ENCODE measurements around the gene VTCN1. TPM values are rescaled to one million over a fixed set of nuclear protein-coding genes. Genes with fewer than 3 reads are reported as not detected.

VTCN1 gene
- total and polyA plus RNA-seq, 2 of the 13 experiments (the other 11 are each of a cell fraction or from before 2014, with no cell fraction given) = not detected

DNA sequence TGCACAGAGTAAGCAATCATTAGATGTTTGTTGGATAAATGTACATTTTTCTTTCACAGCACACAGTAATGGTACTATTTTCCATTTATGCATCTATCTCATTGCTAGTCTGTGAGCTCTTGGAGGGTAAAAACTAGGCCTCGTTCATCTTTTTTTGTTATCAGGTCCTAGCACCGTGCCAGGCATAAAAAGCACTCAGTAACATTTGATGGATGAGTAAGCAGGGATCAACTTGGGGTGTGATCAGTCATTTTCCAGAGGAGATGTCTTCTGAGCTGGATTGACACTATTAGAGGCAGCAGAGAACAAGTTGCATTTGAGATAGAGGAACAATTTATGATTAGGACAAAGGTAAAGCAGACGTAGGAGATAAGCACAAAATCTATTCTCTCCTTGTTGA, 4.3 kb upstream of the VTCN1 start:
- DNase-seq (ENCODE audit: low spot score) = no peak
- H3K27me3 ChIP-seq (ENCODE audit: control insufficient read depth in 1 of 2, insufficient read depth in 2 of 2, low read length in 2 of 2) = 0 out of 5 replicates have a peak, but pooled peaks cover 0 to 3% of the 10 kb centered on the region in 2 experiments
- no peak for TF ChIP-seq TOPORS (CRISPR knock-in tag; IDR thresholded peaks at IDR 0.05)
- TF ChIP-seq ZNF660 (CRISPR knock-in tag; IDR thresholded peaks at IDR 0.05; ENCODE audit: borderline replicate concordance, low read depth) = no peak
- TF ChIP-seq ZNF790 (CRISPR knock-in tag; IDR thresholded peaks at IDR 0.05; ENCODE audit: borderline replicate concordance) = no peak
- TF ChIP-seq REXO4 (CRISPR knock-in tag; IDR thresholded peaks at IDR 0.05; ENCODE audit: borderline replicate concordance) = no peak
- TF ChIP-seq TARDBP (CRISPR knock-in tag; IDR thresholded peaks at IDR 0.05) = no peak
- TF ChIP-seq KLF15 (CRISPR knock-in tag; IDR thresholded peaks at IDR 0.05; ENCODE audit: borderline replicate concordance) = no peak
- TF ChIP-seq ZFY (CRISPR knock-in tag; IDR thresholded peaks at IDR 0.05) = no peak
- no peak for TF ChIP-seq SMARCC2 (IDR thresholded peaks at IDR 0.05)
- TF ChIP-seq, protein P1, sequence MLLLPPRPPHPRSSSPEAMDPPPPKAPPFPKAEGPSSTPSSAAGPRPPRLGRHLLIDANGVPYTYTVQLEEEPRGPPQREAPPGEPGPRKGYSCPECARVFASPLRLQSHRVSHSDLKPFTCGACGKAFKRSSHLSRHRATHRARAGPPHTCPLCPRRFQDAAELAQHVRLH (CRISPR knock-in tag; IDR thresholded peaks at IDR 0.05; ENCODE audit: borderline replicate concordance, low read depth) = no peak
- TF ChIP-seq ZFP1 (CRISPR knock-in tag; IDR thresholded peaks at IDR 0.05) = no peak
- TF ChIP-seq, protein P2, sequence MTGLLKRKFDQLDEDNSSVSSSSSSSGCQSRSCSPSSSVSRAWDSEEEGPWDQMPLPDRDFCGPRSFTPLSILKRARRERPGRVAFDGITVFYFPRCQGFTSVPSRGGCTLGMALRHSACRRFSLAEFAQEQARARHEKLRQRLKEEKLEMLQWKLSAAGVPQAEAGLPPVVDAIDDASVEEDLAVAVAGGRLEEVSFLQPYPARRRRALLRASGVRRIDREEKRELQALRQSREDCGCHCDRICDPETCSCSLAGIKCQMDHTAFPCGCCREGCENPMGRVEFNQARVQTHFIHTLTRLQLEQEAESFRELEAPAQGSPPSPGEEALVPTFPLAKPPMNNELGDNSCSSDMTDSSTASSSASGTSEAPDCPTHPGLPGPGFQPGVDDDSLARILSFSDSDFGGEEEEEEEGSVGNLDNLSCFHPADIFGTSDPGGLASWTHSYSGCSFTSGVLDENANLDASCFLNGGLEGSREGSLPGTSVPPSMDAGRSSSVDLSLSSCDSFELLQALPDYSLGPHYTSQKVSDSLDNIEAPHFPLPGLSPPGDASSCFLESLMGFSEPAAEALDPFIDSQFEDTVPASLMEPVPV (CRISPR knock-in tag; IDR thresholded peaks at IDR 0.05) = no peak
- no peak for TF ChIP-seq MAFF (IDR thresholded peaks at IDR 0.05; ENCODE audit: low read depth, low read length)
- TF ChIP-seq XRCC5 (optimal IDR thresholded peaks at IDR 0.05; ENCODE audit: low read length) = no peak
- TF ChIP-seq, protein P3, sequence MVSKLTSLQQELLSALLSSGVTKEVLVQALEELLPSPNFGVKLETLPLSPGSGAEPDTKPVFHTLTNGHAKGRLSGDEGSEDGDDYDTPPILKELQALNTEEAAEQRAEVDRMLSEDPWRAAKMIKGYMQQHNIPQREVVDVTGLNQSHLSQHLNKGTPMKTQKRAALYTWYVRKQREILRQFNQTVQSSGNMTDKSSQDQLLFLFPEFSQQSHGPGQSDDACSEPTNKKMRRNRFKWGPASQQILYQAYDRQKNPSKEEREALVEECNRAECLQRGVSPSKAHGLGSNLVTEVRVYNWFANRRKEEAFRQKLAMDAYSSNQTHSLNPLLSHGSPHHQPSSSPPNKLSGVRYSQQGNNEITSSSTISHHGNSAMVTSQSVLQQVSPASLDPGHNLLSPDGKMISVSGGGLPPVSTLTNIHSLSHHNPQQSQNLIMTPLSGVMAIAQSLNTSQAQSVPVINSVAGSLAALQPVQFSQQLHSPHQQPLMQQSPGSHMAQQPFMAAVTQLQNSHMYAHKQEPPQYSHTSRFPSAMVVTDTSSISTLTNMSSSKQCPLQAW (CRISPR knock-in tag; IDR thresholded peaks at IDR 0.05) = no peak
- intact Hi-C loops (cut with micrococcal nuclease; ENCODE audit: unreplicated experiment) (no loop called here), in situ Hi-C loops (cut with HindIII; ENCODE audit: extremely low pct_ligation_motif_present, low pct_unique_long_range_greater_than_20kb) (no loop called here)
- H3K79me2 ChIP-seq (ENCODE audit: insufficient read depth, low read length) = no peaks in the 10 kb centered on the region
- H3K9ac ChIP-seq (ENCODE audit: insufficient read depth, low read depth, low read length) = no peak overlapping the region
- ChIA-PET POLR2A (no interaction called here), CTCF (ENCODE audit: low intra/inter-chr PET ratio, low total read pairs) (no interaction called here)
- no peaks in the 10 kb centered on the region for H3K9me3 ChIP-seq (ENCODE audit: low read length)
- H3K4me2 ChIP-seq (ENCODE audit: low read depth, low read length) = no peak overlapping the region
- no peaks in the 10 kb centered on the region for H3K4me1 ChIP-seq (ENCODE audit: insufficient read depth, low read length)
- FAIRE-seq = no peak
- no peak overlapping the region for H2AFZ ChIP-seq (ENCODE audit: low read length)
- H3K36me3 ChIP-seq (replicated peaks in 1 of 2; ENCODE audit: control insufficient read depth in 1 of 2, insufficient read depth in 2 of 2, low read length in 2 of 2) = no peaks in the 10 kb centered on the region
- no peak for ATAC-seq
- H3K27ac ChIP-seq (ENCODE audit: extremely low read length, insufficient read depth, low read length) = no peak overlapping the region
- no peaks in the 10 kb centered on the region for H4K20me1 ChIP-seq (ENCODE audit: insufficient read depth, low read length)
- BruUV-seq (replicated peaks) = no TSS peak
- H3K4me3 ChIP-seq (replicated peaks in 1 of 3; ENCODE audit: insufficient read depth in 1 of 3, low read depth in 2 of 3, low read length in 3 of 3) = no peak overlapping the region
- WGBS (ENCODE audit: low lambda C conversion rate) = 15% methylated on average over 3 of the region's 3 CpGs

Measured in HepG2 (cell line).